K562 (cell line): ENCODE measurements around the gene NLRP5.

ENCODE experiments used
- CTCF ChIP-seq, 3 experiments: IDR thresholded peaks in 2 of 3; conservative IDR thresholded peaks in 1 of 3; 2 replicates each; pipeline ENCODE4 v1.5.1; 2011 to 2012; ENCODE audit warnings: low read length in 3 of 3, mild to moderate bottlenecking in 3 of 3, control low read depth in 2 of 3, improper control_type of control experiment in 1 of 3, inconsistent platforms in 1 of 3, low read depth in 1 of 3, mixed read lengths in 1 of 3, moderate library complexity in 1 of 3; ENCODE audit not compliant: insufficient read depth in 2 of 3
- EZH2 ChIP-seq: IDR thresholded peaks from 2 replicates; pipeline ENCODE4 v1.6.1; 2012; ENCODE audit warnings: low read depth, mild to moderate bottlenecking, inconsistent platforms, low read length, borderline replicate concordance
- GABPA ChIP-seq: fragments of 200-800 bp; sonication (Bioruptor generic); conservative IDR thresholded peaks from 2 replicates; pipeline ENCODE4 v1.6.1; 2016; ENCODE audit warnings: low read depth, missing genetic modification characterization, missing compliant biosample characterization
- JUN ChIP-seq, 2 experiments: sonication (generic) in 1 of 2; formaldehyde crosslinking in 1 of 2; IDR thresholded peaks; 2 replicates each; pipeline versions ENCODE4 v1.6.1 to v1.8.0; 2012 to 2022; ENCODE audit warnings: borderline replicate concordance in 2 of 2, mild to moderate bottlenecking in 2 of 2, improper control_type of control experiment in 1 of 2, low read depth in 1 of 2, low read length in 1 of 2, missing genetic modification reagents in 1 of 2
- MAX ChIP-seq: sonication (generic); formaldehyde crosslinking; IDR thresholded peaks from 2 replicates; pipeline ENCODE4 v1.9.0; 2022; ENCODE audit warnings: mild to moderate bottlenecking, missing genetic modification reagents
- MTF1 ChIP-seq: fragments of 250-450 bp; sonication (Bioruptor Pico); IDR thresholded peaks from 2 replicates; pipeline ENCODE4 v1.9.0; 2021; ENCODE audit warnings: moderate library complexity, mild to moderate bottlenecking, inconsistent platforms, borderline replicate concordance
- MYBL2 ChIP-seq, 2 experiments: fragments of 450-650 bp in 1 of 2; sonication (generic) in 1 of 2; formaldehyde crosslinking in 1 of 2; IDR thresholded peaks; 2 replicates each; pipeline versions ENCODE4 v1.6.1 to v1.8.1; 2017 to 2022; ENCODE audit warnings: borderline replicate concordance in 1 of 2, inconsistent platforms in 1 of 2, low read depth in 1 of 2, mild to moderate bottlenecking in 1 of 2, missing genetic modification reagents in 1 of 2, moderate library complexity in 1 of 2
- NCOA2 ChIP-seq, 2 experiments: fragments of 450-650 bp; IDR thresholded peaks; 2 replicates each; pipeline ENCODE4 v1.6.1; 2018; ENCODE audit warnings: mild to moderate bottlenecking in 2 of 2, moderate library complexity in 1 of 2; ENCODE audit not compliant: partially characterized antibody in 2 of 2
- NR3C1 ChIP-seq: sonication (generic); formaldehyde crosslinking; IDR thresholded peaks from 2 replicates; pipeline ENCODE4 v1.8.1; 2022; ENCODE audit warnings: missing genetic modification reagents
- PATZ1 ChIP-seq: fragments of 250-450 bp; sonication (Bioruptor Pico); IDR thresholded peaks from 2 replicates; pipeline ENCODE4 v1.5.0; 2020; ENCODE audit warnings: mild to moderate bottlenecking, borderline replicate concordance
- PRMT5 ChIP-seq: sonication (generic); formaldehyde crosslinking; IDR thresholded peaks from 2 replicates; pipeline ENCODE4 v1.5.0; 2020; ENCODE audit warnings: missing genetic modification reagents
- SMAD4 ChIP-seq: fragments of 250-450 bp; sonication (Bioruptor Pico); conservative IDR thresholded peaks from 2 replicates; pipeline ENCODE4 v1.8.0; 2021; ENCODE audit warnings: inconsistent platforms, mild to moderate bottlenecking, moderate library complexity

GRCh38 chr19:56026769-56027168, 40.2 kb downstream of the NLRP5 start:
- TF ChIP-seq EZH2 (no peak), NCOA2 (IDR thresholded peaks at IDR 0.05; ENCODE audit: partially characterized antibody in 2 of 2) (no peak), JUN (IDR thresholded peaks at IDR 0.05; ENCODE audit: borderline replicate concordance, low read depth, low read length) (no peak), JUN (CRISPR knock-in tag; IDR thresholded peaks at IDR 0.05; ENCODE audit: borderline replicate concordance) (no peak), PRMT5 (CRISPR knock-in tag) (no peak), PATZ1 (CRISPR knock-in tag) (no peak), MYBL2 (IDR thresholded peaks at IDR 0.05; ENCODE audit: low read depth) (no peak), MYBL2 (CRISPR knock-in tag; IDR thresholded peaks at IDR 0.05; ENCODE audit: borderline replicate concordance) (no peak), NR3C1 (no peak), GABPA (tag) (no peak), MTF1 (CRISPR knock-in tag) (no peak), CTCF (IDR thresholded peaks at IDR 0.05 in 2 of 3, conservative IDR thresholded peaks at IDR 0.05 in 1 of 3; ENCODE audit: insufficient read depth in 2 of 3, low read depth in 1 of 3, low read length in 3 of 3) (no peak), SMAD4 (CRISPR knock-in tag) (no peak), MAX (CRISPR knock-in tag) (no peak)
